GM04503 (cell line): ENCODE data around the gene NXPE4.
"Not testable (repeated sequence)": the region's sequence is repeated elsewhere in the genome, so short reads cannot be mapped to it uniquely, and the experiment has no call there.

ENCODE experiments used
- DNase-seq: peaks from one replicate; pipeline ENCODE4 v3.0.0-alpha.2; 2012; ENCODE audit warnings: low read depth

NXPE4 gene

GRCh38 chr11:114595571-114595970, at the start of gene NXPE4:
Gene NXPE4 (minus strand): TSS chr11:114595786. CDS start chr11:114594759, 1,027 bp downstream.
- DNase-seq: no peak

GRCh38 chr11:114639440-114639839, 43.9 kb upstream of the NXPE4 start:
- DNase-seq: not testable (repeated sequence)

- DNase-seq: not testable (repeated sequence)
These were observed 35.9 kb upstream of the NXPE4 start for GRCh38 chr11:114631445-114631965.

GRCh38 chr11:114625294-114625693, 29.7 kb upstream of the NXPE4 start:
- DNase-seq: no peak

GRCh38 chr11:114624455-114625207, 29.0 kb upstream of the NXPE4 start:
- no peak for DNase-seq

GRCh38 chr11:114623720-114624119, 28.1 kb upstream of the NXPE4 start:
- DNase-seq: no peak

- DNase-seq: no peak
These were observed 27.3 kb upstream of the NXPE4 start for GRCh38 chr11:114622858-114623257.

- no peak for DNase-seq
These were observed 26.6 kb upstream of the NXPE4 start for GRCh38 chr11:114621950-114622809.

- DNase-seq: no peak
These were observed 25.5 kb upstream of the NXPE4 start for GRCh38 chr11:114621072-114621471.

GRCh38 chr11:114619659-114620173, 24.1 kb upstream of the NXPE4 start:
- no peak for DNase-seq

GRCh38 chr11:114618139-114618538, 22.6 kb upstream of the NXPE4 start:
- DNase-seq: no peak

GRCh38 chr11:114617157-114618124, 21.9 kb upstream of the NXPE4 start:
- no peak for DNase-seq

GRCh38 chr11:114616516-114616915, 20.9 kb upstream of the NXPE4 start:
- DNase-seq: no peak

GRCh38 chr11:114615448-114616361, 20.1 kb upstream of the NXPE4 start:
- DNase-seq: no peak

- DNase-seq: no peak
These were observed 18.6 kb upstream of the NXPE4 start for GRCh38 chr11:114614127-114614720.

GRCh38 chr11:114613094-114613493, 17.5 kb upstream of the NXPE4 start:
- not testable (repeated sequence) for DNase-seq

- DNase-seq: no peak
These were observed 17.1 kb upstream of the NXPE4 start for GRCh38 chr11:114612686-114613085.

GRCh38 chr11:114612199-114612598, 16.6 kb upstream of the NXPE4 start:
- DNase-seq: not testable (repeated sequence)

GRCh38 chr11:114610984-114611944, 15.7 kb upstream of the NXPE4 start:
- no peak for DNase-seq
